Astrocyte (in vitro differentiated cells and primary cell): ENCODE measurements around the gene NRG2.

ENCODE experiments used
- EZH2 ChIP-seq: IDR thresholded peaks from 2 replicates; pipeline ENCODE4 v1.6.1; 2012; ENCODE audit warnings: mild to moderate bottlenecking, low read length, inconsistent platforms; ENCODE audit not compliant: insufficient read depth
- TF ChIP-seq, protein P1 (sequence below): IDR thresholded peaks from 2 replicates; pipeline ENCODE4 v1.5.1; 2011; ENCODE audit warnings: low read depth, mild to moderate bottlenecking, inconsistent platforms, low read length, moderate library complexity; ENCODE audit not compliant: insufficient read depth

DNA sequence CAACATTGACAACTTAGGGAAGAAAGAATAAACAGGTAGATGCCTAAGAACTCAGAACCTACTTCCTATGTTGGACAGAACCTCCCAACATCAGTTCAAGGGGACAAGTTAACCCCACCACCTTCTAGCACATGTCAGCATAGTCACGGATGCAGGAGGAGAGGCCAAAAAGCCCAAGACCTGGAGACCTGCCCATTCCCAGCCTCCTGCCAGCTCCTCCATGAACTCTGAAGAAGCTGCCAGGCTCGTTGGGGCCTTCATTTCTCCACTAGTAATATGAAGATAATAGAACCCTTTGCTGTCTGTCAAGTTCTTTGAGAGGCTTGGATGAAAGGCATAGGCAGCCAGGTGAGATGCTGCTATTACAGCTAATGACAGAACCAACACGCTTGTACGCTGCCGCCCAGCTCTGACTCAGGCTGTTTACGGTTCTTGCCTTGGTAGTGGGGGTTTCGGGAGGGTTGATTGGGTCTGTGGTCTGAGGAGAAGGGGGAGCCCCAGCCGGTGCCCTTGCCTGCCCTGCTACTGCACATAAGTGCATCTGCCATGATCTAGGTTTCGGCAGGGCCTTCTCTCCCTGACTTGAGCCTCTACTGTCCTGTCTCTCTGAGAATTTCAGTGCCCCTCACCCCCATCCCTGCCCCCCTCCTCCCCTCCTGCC is 82.2 kb downstream of the NRG2 start:
- TF ChIP-seq, protein P1, sequence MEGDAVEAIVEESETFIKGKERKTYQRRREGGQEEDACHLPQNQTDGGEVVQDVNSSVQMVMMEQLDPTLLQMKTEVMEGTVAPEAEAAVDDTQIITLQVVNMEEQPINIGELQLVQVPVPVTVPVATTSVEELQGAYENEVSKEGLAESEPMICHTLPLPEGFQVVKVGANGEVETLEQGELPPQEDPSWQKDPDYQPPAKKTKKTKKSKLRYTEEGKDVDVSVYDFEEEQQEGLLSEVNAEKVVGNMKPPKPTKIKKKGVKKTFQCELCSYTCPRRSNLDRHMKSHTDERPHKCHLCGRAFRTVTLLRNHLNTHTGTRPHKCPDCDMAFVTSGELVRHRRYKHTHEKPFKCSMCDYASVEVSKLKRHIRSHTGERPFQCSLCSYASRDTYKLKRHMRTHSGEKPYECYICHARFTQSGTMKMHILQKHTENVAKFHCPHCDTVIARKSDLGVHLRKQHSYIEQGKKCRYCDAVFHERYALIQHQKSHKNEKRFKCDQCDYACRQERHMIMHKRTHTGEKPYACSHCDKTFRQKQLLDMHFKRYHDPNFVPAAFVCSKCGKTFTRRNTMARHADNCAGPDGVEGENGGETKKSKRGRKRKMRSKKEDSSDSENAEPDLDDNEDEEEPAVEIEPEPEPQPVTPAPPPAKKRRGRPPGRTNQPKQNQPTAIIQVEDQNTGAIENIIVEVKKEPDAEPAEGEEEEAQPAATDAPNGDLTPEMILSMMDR, result no peak
- no peak for TF ChIP-seq EZH2
